Measurements from ENCODE around the gene CCNY. TPM values are rescaled to one million over a fixed set of nuclear protein-coding genes. Genes with fewer than 3 reads are reported as not detected.

CCNY gene
- total and polyA plus RNA-seq, 2 of the 13 experiments (the other 11 are each of a cell fraction or from before 2014, with no cell fraction given), result 48.2 to 54.7 TPM

DNA sequence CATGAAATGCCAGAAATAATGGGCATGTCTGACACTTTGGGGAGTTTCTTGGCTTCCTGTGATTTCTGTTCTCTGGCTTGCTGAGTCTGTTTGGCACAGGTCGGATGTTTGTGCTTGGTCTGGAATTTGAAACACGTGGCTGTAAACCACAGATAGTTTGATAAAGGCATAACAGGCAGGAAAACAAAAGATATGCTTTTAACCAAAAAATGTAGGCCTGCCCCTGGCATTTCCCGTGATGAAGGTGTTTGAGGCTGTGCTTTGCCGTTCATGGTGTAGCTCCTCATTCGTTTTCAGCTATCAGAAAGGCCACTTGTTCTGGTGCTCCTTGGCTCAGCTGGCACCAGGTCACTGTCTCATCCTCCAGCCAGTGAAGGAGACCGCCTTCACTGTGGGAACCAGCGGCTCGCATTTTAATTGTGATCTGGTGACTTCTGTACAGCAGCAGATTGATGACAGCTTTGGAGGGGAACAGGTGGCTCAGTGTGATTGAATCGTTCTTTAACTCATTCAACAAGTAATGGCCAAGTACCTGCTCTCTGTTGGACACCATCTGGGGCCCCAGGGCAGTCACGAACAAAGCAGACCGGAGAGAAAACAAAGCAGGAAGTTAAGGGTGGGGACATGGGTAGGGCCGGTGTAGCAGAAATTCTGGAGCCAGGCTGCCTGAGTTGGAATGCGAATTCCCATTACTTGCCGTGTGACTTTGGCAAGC lies 111.5 kb downstream of the CCNY start (continued):
- TF ChIP-seq, protein P1, sequence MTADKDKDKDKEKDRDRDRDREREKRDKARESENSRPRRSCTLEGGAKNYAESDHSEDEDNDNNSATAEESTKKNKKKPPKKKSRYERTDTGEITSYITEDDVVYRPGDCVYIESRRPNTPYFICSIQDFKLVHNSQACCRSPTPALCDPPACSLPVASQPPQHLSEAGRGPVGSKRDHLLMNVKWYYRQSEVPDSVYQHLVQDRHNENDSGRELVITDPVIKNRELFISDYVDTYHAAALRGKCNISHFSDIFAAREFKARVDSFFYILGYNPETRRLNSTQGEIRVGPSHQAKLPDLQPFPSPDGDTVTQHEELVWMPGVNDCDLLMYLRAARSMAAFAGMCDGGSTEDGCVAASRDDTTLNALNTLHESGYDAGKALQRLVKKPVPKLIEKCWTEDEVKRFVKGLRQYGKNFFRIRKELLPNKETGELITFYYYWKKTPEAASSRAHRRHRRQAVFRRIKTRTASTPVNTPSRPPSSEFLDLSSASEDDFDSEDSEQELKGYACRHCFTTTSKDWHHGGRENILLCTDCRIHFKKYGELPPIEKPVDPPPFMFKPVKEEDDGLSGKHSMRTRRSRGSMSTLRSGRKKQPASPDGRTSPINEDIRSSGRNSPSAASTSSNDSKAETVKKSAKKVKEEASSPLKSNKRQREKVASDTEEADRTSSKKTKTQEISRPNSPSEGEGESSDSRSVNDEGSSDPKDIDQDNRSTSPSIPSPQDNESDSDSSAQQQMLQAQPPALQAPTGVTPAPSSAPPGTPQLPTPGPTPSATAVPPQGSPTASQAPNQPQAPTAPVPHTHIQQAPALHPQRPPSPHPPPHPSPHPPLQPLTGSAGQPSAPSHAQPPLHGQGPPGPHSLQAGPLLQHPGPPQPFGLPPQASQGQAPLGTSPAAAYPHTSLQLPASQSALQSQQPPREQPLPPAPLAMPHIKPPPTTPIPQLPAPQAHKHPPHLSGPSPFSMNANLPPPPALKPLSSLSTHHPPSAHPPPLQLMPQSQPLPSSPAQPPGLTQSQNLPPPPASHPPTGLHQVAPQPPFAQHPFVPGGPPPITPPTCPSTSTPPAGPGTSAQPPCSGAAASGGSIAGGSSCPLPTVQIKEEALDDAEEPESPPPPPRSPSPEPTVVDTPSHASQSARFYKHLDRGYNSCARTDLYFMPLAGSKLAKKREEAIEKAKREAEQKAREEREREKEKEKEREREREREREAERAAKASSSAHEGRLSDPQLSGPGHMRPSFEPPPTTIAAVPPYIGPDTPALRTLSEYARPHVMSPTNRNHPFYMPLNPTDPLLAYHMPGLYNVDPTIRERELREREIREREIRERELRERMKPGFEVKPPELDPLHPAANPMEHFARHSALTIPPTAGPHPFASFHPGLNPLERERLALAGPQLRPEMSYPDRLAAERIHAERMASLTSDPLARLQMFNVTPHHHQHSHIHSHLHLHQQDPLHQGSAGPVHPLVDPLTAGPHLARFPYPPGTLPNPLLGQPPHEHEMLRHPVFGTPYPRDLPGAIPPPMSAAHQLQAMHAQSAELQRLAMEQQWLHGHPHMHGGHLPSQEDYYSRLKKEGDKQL (CRISPR knock-in tag; IDR thresholded peaks at IDR 0.05; ENCODE audit: low read depth), result no peak
- no peak for TF ChIP-seq ZNF775 (CRISPR knock-in tag; IDR thresholded peaks at IDR 0.05; ENCODE audit: borderline replicate concordance)
- TF ChIP-seq POGZ (CRISPR knock-in tag; IDR thresholded peaks at IDR 0.05), result no peak
- TF ChIP-seq JDP2 (CRISPR knock-in tag; IDR thresholded peaks at IDR 0.05; ENCODE audit: borderline replicate concordance), result no peak
- TF ChIP-seq HOXA3 (CRISPR knock-in tag; IDR thresholded peaks at IDR 0.05), result no peak
- TF ChIP-seq, protein P2, sequence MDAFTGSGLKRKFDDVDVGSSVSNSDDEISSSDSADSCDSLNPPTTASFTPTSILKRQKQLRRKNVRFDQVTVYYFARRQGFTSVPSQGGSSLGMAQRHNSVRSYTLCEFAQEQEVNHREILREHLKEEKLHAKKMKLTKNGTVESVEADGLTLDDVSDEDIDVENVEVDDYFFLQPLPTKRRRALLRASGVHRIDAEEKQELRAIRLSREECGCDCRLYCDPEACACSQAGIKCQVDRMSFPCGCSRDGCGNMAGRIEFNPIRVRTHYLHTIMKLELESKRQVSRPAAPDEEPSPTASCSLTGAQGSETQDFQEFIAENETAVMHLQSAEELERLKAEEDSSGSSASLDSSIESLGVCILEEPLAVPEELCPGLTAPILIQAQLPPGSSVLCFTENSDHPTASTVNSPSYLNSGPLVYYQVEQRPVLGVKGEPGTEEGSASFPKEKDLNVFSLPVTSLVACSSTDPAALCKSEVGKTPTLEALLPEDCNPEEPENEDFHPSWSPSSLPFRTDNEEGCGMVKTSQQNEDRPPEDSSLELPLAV (CRISPR knock-in tag; conservative IDR thresholded peaks at IDR 0.05; ENCODE audit: low read depth), result no peak
- no peak for TF ChIP-seq SIN3B (IDR thresholded peaks at IDR 0.05; ENCODE audit: low read length)
- no peak for TF ChIP-seq NR2F2 (IDR thresholded peaks at IDR 0.05; ENCODE audit: borderline replicate concordance, low read depth)
- TF ChIP-seq, protein P3, sequence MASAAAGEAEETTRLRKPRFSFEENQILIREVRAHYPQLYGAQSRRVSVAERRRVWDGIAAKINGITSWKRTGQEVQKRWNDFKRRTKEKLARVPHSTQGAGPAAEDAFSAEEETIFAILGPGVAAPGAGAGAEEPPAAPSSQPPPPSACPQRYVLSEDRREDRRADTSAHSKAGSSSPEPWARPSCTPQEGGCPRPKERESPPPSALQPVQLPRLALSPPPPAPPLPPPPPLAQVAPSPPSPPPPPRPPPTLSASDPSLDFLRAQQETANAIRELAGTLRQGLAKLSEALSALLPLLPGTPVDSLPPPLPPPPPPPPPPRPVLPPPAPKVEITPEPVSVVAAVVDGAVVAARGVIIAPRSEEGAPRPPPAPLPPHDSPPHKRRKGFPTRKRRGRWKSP (CRISPR knock-in tag; IDR thresholded peaks at IDR 0.05), result peak; percentile 44; the same call in 1 of the 2 replicates
- TF ChIP-seq ZFP41 (CRISPR knock-in tag; IDR thresholded peaks at IDR 0.05; ENCODE audit: borderline replicate concordance), result no peak
- TF ChIP-seq, protein P4, sequence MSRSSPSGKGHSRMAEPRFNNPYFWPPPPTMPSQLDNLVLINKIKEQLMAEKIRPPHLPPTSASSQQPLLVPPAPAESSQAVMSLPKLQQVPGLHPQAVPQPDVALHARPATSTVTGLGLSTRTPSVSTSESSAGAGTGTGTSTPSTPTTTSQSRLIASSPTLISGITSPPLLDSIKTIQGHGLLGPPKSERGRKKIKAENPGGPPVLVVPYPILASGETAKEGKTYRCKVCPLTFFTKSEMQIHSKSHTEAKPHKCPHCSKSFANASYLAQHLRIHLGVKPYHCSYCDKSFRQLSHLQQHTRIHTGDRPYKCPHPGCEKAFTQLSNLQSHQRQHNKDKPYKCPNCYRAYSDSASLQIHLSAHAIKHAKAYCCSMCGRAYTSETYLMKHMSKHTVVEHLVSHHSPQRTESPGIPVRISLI (CRISPR knock-in tag; IDR thresholded peaks at IDR 0.05; ENCODE audit: borderline replicate concordance), result no peak
- TF ChIP-seq ZNF143 (CRISPR knock-in tag; IDR thresholded peaks at IDR 0.05), result no peak
- no peak for TF ChIP-seq NKX3-1 (CRISPR knock-in tag; IDR thresholded peaks at IDR 0.05)
- TF ChIP-seq, protein P5, sequence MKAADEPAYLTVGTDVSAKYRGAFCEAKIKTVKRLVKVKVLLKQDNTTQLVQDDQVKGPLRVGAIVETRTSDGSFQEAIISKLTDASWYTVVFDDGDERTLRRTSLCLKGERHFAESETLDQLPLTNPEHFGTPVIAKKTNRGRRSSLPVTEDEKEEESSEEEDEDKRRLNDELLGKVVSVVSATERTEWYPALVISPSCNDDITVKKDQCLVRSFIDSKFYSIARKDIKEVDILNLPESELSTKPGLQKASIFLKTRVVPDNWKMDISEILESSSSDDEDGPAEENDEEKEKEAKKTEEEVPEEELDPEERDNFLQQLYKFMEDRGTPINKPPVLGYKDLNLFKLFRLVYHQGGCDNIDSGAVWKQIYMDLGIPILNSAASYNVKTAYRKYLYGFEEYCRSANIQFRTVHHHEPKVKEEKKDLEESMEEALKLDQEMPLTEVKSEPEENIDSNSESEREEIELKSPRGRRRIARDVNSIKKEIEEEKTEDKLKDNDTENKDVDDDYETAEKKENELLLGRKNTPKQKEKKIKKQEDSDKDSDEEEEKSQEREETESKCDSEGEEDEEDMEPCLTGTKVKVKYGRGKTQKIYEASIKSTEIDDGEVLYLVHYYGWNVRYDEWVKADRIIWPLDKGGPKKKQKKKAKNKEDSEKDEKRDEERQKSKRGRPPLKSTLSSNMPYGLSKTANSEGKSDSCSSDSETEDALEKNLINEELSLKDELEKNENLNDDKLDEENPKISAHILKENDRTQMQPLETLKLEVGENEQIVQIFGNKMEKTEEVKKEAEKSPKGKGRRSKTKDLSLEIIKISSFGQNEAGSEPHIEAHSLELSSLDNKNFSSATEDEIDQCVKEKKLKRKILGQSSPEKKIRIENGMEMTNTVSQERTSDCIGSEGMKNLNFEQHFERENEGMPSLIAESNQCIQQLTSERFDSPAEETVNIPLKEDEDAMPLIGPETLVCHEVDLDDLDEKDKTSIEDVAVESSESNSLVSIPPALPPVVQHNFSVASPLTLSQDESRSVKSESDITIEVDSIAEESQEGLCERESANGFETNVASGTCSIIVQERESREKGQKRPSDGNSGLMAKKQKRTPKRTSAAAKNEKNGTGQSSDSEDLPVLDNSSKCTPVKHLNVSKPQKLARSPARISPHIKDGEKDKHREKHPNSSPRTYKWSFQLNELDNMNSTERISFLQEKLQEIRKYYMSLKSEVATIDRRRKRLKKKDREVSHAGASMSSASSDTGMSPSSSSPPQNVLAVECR (CRISPR knock-in tag; IDR thresholded peaks at IDR 0.05; ENCODE audit: borderline replicate concordance), result no peak; the same call in 1 of the 2 replicates
- no peak for TF ChIP-seq MAFK (conservative IDR thresholded peaks at IDR 0.05 in 1 of 2, IDR thresholded peaks at IDR 0.05 in 1 of 2; ENCODE audit: low read length in 2 of 2)

Measured in HepG2 (cell line).